ENCODE measurements around the gene CUBN.
"Not testable (repeated sequence)": the region's sequence is repeated elsewhere in the genome, so short reads cannot be mapped to it uniquely, and the experiment has no call there.

CUBN gene

GRCh38 chr10:16828114-16828568 is 301.5 kb downstream of the CUBN start:
- Histone ChIP-seq H3K4me2 (ENCODE audit: low read length) (no peak overlapping the region), H2AFZ (peak overlapping the region; percentile 64), H3K4me3 (ENCODE audit: low read depth, low read length) (no peak overlapping the region), H3K27me3 (ENCODE audit: control insufficient read depth, insufficient read depth, low read length) (no peaks in the 10 kb centered on the region), H3K79me2 (no peaks in the 10 kb centered on the region), H3K27ac (no peak overlapping the region), H3K9ac (no peak overlapping the region), H3K4me1 (no peaks in the 10 kb centered on the region), H3K36me3 (ENCODE audit: control insufficient read depth, insufficient read depth, low read length) (no peaks in the 10 kb centered on the region), H3K9me3 (ENCODE audit: control insufficient read depth, low read length) (no peaks in the 10 kb centered on the region)
- TF ChIP-seq CTCF (IDR thresholded peaks at IDR 0.05): peak; percentile 67

GRCh38 chr10:16827474-16827873 is 302.1 kb downstream of the CUBN start:
- H2AFZ ChIP-seq; H3K27ac ChIP-seq; H3K4me3 ChIP-seq (ENCODE audit: low read depth, low read length); H3K27me3 ChIP-seq (ENCODE audit: control insufficient read depth, insufficient read depth, low read length); H3K36me3 ChIP-seq (ENCODE audit: control insufficient read depth, insufficient read depth, low read length); H3K9me3 ChIP-seq (ENCODE audit: control insufficient read depth, low read length); H3K4me1 ChIP-seq; H3K4me2 ChIP-seq (ENCODE audit: low read length); H3K9ac ChIP-seq; H3K79me2 ChIP-seq: not testable (repeated sequence)

GRCh38 chr10:16822726-16823360 is 306.8 kb downstream of the CUBN start:
- Histone ChIP-seq H3K36me3 (ENCODE audit: control insufficient read depth, insufficient read depth, low read length) (no peaks in the 10 kb centered on the region), H3K9ac (no peak overlapping the region), H3K4me1 (peaks cover 2% of the 10 kb centered on the region), H3K27me3 (ENCODE audit: control insufficient read depth, insufficient read depth, low read length) (no peaks in the 10 kb centered on the region), H3K4me3 (ENCODE audit: low read depth, low read length) (no peak overlapping the region), H2AFZ (no peak overlapping the region), H3K9me3 (ENCODE audit: control insufficient read depth, low read length) (no peaks in the 10 kb centered on the region), H3K4me2 (ENCODE audit: low read length) (no peak overlapping the region), H3K27ac (no peak overlapping the region), H3K79me2 (no peaks in the 10 kb centered on the region)
- TF ChIP-seq CTCF (IDR thresholded peaks at IDR 0.05): no peak

- H3K4me1 ChIP-seq: peaks cover 2% of the 10 kb centered on the region
- H3K36me3 ChIP-seq (ENCODE audit: control insufficient read depth, insufficient read depth, low read length): no peaks in the 10 kb centered on the region
- no peak overlapping the region for H3K9ac ChIP-seq
Measured at GRCh38 chr10:16822027-16822426, 307.6 kb downstream of the CUBN start.

GRCh38 chr10:16820421-16820820 is 309.2 kb downstream of the CUBN start:
- no peak overlapping the region for H3K4me2 ChIP-seq (ENCODE audit: low read length)
- H2AFZ ChIP-seq: no peak overlapping the region
- no peak overlapping the region for H3K4me3 ChIP-seq (ENCODE audit: low read depth, low read length)
- H3K36me3 ChIP-seq (ENCODE audit: control insufficient read depth, insufficient read depth, low read length): no peaks in the 10 kb centered on the region
- H3K9ac ChIP-seq: no peak overlapping the region
- TF ChIP-seq CTCF (IDR thresholded peaks at IDR 0.05): no peak
- H3K9me3 ChIP-seq (ENCODE audit: control insufficient read depth, low read length): no peaks in the 10 kb centered on the region
- no peaks in the 10 kb centered on the region for H3K27me3 ChIP-seq (ENCODE audit: control insufficient read depth, insufficient read depth, low read length)
- H3K4me1 ChIP-seq: peaks cover 5% of the 10 kb centered on the region
- H3K27ac ChIP-seq: no peak overlapping the region
- peaks cover 12% of the 10 kb centered on the region for H3K79me2 ChIP-seq

More at GRCh38 chr10:16822027-16822426, 307.6 kb downstream of the CUBN start:
- Histone ChIP-seq H3K79me2 (peaks cover 2% of the 10 kb centered on the region), H3K4me2 (ENCODE audit: low read length) (no peak overlapping the region), H3K9me3 (ENCODE audit: control insufficient read depth, low read length) (no peaks in the 10 kb centered on the region), H3K27me3 (ENCODE audit: control insufficient read depth, insufficient read depth, low read length) (no peaks in the 10 kb centered on the region), H3K27ac (no peak overlapping the region), H2AFZ (no peak overlapping the region), H3K4me3 (ENCODE audit: low read depth, low read length) (no peak overlapping the region)
- no peak for TF ChIP-seq CTCF (IDR thresholded peaks at IDR 0.05)

Measured in parathyroid adenoma (tissue), 2 donors.